ENCODE measurements around the gene CNTN5. TPM values are rescaled to one million over a fixed set of nuclear protein-coding genes. Genes with fewer than 3 reads are reported as not detected.

The CNTN5 gene
- total and polyA plus RNA-seq, 2 donors (not counting 1 experiment from before 2014, with no cell fraction given): not detected

DNA sequence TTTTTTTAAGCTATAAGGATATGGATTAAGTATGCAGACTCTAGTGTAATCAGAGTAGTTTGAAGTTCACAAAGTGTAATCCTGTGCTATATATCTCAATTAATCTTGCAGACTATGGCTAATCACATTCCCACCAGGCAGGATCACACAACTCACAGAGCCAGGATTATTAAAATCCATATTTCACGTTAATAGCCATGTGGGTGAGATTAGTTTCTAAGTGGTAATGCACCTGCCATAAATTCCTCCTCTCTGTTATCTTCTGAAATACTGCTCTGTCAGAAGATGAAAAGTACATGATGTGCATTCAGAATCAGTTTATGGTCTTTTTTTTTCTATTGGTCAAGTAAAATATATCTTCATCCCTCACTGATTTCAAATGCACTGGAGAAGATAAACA lies 686.1 kb downstream of the CNTN5 start:
- intact Hi-C loops (cut with micrococcal nuclease): no loop called here

DNA sequence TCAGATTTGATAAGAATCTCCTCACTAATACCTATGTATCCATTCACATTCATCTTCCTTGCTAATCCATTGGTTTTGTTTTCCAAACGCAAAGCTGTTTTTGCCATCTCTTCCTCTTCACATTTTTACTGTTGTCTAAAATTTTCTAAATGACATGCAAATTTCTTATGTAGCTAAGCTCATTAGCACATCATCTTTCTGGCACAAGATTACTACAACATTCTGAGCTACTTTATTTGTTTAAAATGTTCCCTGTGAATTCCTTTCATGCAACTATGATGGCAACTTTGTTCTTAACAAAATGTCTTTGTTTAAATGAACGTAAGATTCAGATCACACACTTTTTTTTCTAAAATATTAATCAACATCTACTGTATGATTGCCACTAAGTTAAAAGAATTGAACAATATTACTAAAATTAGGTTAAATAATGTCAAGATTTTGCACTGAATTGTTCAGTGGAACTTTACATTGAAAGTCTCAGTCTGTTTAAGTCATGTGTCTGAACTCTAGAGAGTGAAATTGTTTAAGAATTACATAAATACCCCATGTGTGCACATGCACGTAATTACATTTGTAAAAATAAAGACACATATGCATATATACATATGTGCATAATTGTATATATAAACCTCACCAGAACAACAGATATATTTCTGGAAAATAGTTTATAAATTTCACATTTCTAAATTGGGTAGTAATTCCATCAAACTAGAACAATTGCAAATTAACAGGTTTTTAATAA lies 688.4 kb downstream of the CNTN5 start:
- Mint-ChIP-seq H3K27ac (no peak overlapping the region), H3K9me3 (ENCODE audit: insufficient read depth) (no peaks in the 10 kb centered on the region), H3K27me3 (no peaks in the 10 kb centered on the region), H3K4me3 (no peak overlapping the region), H3K4me1 (no peaks in the 10 kb centered on the region)
- no peak overlapping the region for H3K27ac ChIP-seq (ENCODE audit: low read length in 2 of 2)
- ATAC-seq (ENCODE audit: low read depth): no peak
- H3K4me3 ChIP-seq (ENCODE audit: control extremely low read depth in 1 of 5, extremely low read depth in 1 of 5, insufficient read depth in 1 of 5, low read depth in 2 of 5, low read length in 4 of 5): no peak overlapping the region
- ChIA-PET POLR2A (no interaction called here), CTCF (no interaction called here)
- intact Hi-C loops (cut with micrococcal nuclease): no loop called here
- no peaks in the 10 kb centered on the region for H3K79me2 ChIP-seq (ENCODE audit: control insufficient read depth, insufficient read depth, low read length)
- WGBS (ENCODE audit: insufficient coverage): no CpG with 5 or more reads among the region's 3 CpGs
- H3K9me3 ChIP-seq (ENCODE audit: control extremely low read depth in 1 of 3, control insufficient read depth in 2 of 3, insufficient read depth in 1 of 3, low read length in 2 of 3): no peaks in the 10 kb centered on the region
- H3K4me1 ChIP-seq (ENCODE audit: control insufficient read depth in 2 of 2, insufficient read depth in 2 of 2, low read length in 2 of 2): no peaks in the 10 kb centered on the region
- H4K20me1 ChIP-seq (ENCODE audit: control insufficient read depth, insufficient read depth, low read length, poor library complexity, severe bottlenecking): no peaks in the 10 kb centered on the region
- H3K9ac ChIP-seq (ENCODE audit: low read length): no peak overlapping the region
- no peaks in the 10 kb centered on the region for H3K27me3 ChIP-seq (replicated peaks in 1 of 4; ENCODE audit: control extremely low read depth in 1 of 4, control insufficient read depth in 3 of 4, insufficient read depth in 4 of 4, low read length in 3 of 4)
- H2AFZ ChIP-seq (ENCODE audit: insufficient read depth, low read depth, low read length, poor library complexity, severe bottlenecking): no peak overlapping the region
- no peak for TF ChIP-seq EZH2 (IDR thresholded peaks at IDR 0.05; ENCODE audit: borderline replicate concordance, insufficient read depth, low read depth, low read length, poor library complexity, severe bottlenecking)
- TF ChIP-seq, protein P1, sequence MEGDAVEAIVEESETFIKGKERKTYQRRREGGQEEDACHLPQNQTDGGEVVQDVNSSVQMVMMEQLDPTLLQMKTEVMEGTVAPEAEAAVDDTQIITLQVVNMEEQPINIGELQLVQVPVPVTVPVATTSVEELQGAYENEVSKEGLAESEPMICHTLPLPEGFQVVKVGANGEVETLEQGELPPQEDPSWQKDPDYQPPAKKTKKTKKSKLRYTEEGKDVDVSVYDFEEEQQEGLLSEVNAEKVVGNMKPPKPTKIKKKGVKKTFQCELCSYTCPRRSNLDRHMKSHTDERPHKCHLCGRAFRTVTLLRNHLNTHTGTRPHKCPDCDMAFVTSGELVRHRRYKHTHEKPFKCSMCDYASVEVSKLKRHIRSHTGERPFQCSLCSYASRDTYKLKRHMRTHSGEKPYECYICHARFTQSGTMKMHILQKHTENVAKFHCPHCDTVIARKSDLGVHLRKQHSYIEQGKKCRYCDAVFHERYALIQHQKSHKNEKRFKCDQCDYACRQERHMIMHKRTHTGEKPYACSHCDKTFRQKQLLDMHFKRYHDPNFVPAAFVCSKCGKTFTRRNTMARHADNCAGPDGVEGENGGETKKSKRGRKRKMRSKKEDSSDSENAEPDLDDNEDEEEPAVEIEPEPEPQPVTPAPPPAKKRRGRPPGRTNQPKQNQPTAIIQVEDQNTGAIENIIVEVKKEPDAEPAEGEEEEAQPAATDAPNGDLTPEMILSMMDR (IDR thresholded peaks at IDR 0.05): no peak
- no peak for DNase-seq
- H3K36me3 ChIP-seq (replicated peaks in 1 of 2; ENCODE audit: control extremely low read depth in 1 of 2, control insufficient read depth in 1 of 2, extremely low read depth in 1 of 2, insufficient read depth in 2 of 2, low read length in 1 of 2): no peaks in the 10 kb centered on the region
- no peak overlapping the region for H3K4me2 ChIP-seq (replicated peaks; ENCODE audit: low read depth, low read length, poor library complexity, severe bottlenecking)

More for the DNA sequence above, 686.1 kb downstream of the CNTN5 start:
- no peak overlapping the region for H3K4me2 ChIP-seq (replicated peaks; ENCODE audit: low read depth, low read length, poor library complexity, severe bottlenecking)
- H4K20me1 ChIP-seq (ENCODE audit: control insufficient read depth, insufficient read depth, low read length, poor library complexity, severe bottlenecking): no peaks in the 10 kb centered on the region
- Mint-ChIP-seq H3K4me3 (no peak overlapping the region), H3K9me3 (ENCODE audit: insufficient read depth) (no peaks in the 10 kb centered on the region), H3K4me1 (no peaks in the 10 kb centered on the region), H3K27ac (no peak overlapping the region), H3K27me3 (no peaks in the 10 kb centered on the region)
- H3K9ac ChIP-seq (ENCODE audit: low read length): no peak overlapping the region
- H3K4me1 ChIP-seq (ENCODE audit: control insufficient read depth in 2 of 2, insufficient read depth in 2 of 2, low read length in 2 of 2): no peaks in the 10 kb centered on the region
- ChIA-PET POLR2A (no interaction called here), CTCF (interaction anchor here (0.6 kb wide), 1 partner anchor 13 kb away, joined by 3 read pairs; no protein-coding TSS in a partner anchor)
- H3K27me3 ChIP-seq (replicated peaks in 1 of 4; ENCODE audit: control extremely low read depth in 1 of 4, control insufficient read depth in 3 of 4, insufficient read depth in 4 of 4, low read length in 3 of 4): no peaks in the 10 kb centered on the region
- TF ChIP-seq, protein P1 (IDR thresholded peaks at IDR 0.05): no peak
- TF ChIP-seq EZH2 (IDR thresholded peaks at IDR 0.05; ENCODE audit: borderline replicate concordance, insufficient read depth, low read depth, low read length, poor library complexity, severe bottlenecking): no peak
- no peak overlapping the region for H3K27ac ChIP-seq (ENCODE audit: low read length in 2 of 2)
- H2AFZ ChIP-seq (ENCODE audit: insufficient read depth, low read depth, low read length, poor library complexity, severe bottlenecking): no peak overlapping the region
- no peaks in the 10 kb centered on the region for H3K9me3 ChIP-seq (ENCODE audit: control extremely low read depth in 1 of 3, control insufficient read depth in 2 of 3, insufficient read depth in 1 of 3, low read length in 2 of 3)
- H3K36me3 ChIP-seq (replicated peaks in 1 of 2; ENCODE audit: control extremely low read depth in 1 of 2, control insufficient read depth in 1 of 2, extremely low read depth in 1 of 2, insufficient read depth in 2 of 2, low read length in 1 of 2): no peaks in the 10 kb centered on the region
- H3K4me3 ChIP-seq (ENCODE audit: control extremely low read depth in 1 of 5, extremely low read depth in 1 of 5, insufficient read depth in 1 of 5, low read depth in 2 of 5, low read length in 4 of 5): no peak overlapping the region
- no peaks in the 10 kb centered on the region for H3K79me2 ChIP-seq (ENCODE audit: control insufficient read depth, insufficient read depth, low read length)
- no CpG with 5 or more reads among the region's 1 CpG for WGBS (ENCODE audit: insufficient coverage)
- DNase-seq: no peak
- ATAC-seq (ENCODE audit: low read depth): no peak

All from B cell (primary cell).